AG04450 (cell line): ENCODE results near the gene TMEM240. TPM values are rescaled to one million over a fixed set of nuclear protein-coding genes. Genes with fewer than 3 reads are reported as not detected.
A peak's percentile ranks its signal among the peaks of the same experiment; 100 is the strongest.

ENCODE experiments used
- CTCF ChIA-PET: fragments of 300-600, 350-600 bp; formaldehyde crosslinking; extraction: SDS; loops from one replicate; lab custom pipeline; 2022; ENCODE audit warnings: antibody characterized with exemption, inconsistent platforms; lab: Charles Lee
- POLR2A ChIA-PET: fragments of 350-600 bp; formaldehyde crosslinking; extraction: SDS; loops from one replicate; lab custom pipeline; 2021; ENCODE audit warnings: antibody characterized with exemption, inconsistent platforms; lab: Yijun Ruan, JAX
- DNase-seq: peaks from one replicate; pipeline ENCODE4 v3.0.0-alpha.2; 2011; ENCODE audit warnings: low read depth, low spot score
- H3K27ac ChIP-seq: one replicate; pipeline ENCODE4 v1.5.1; 2012; ENCODE audit warnings: low read depth, low read length, control low read depth
- H3K27me3 ChIP-seq: one replicate; pipeline ENCODE4 v1.6.0; 2012; ENCODE audit warnings: low read length; ENCODE audit not compliant: control insufficient read depth, insufficient read depth
- H3K4me3 ChIP-seq: 2 replicates; pipeline ENCODE4 v1.5.1; 2011; ENCODE audit warnings: mild to moderate bottlenecking, low read depth, low read length, control low read depth
- H3K9me3 ChIP-seq: 2 replicates; pipeline ENCODE4 v1.5.1; 2012; ENCODE audit warnings: low read length; ENCODE audit not compliant: control insufficient read depth, insufficient read depth
- CTCF ChIP-seq: IDR thresholded peaks from 2 replicates; pipeline ENCODE4 v1.5.1; 2011; ENCODE audit warnings: low read depth, low read length, control low read depth, inconsistent platforms
- polyA plus RNA-seq: library from polyadenylated mRNA; depleted of rRNA; stranded (reverse); fragments of >200 nt; gene quantifications from 2 replicates; pipeline ENCODE4 v1.2.3, GENCODE V29; 2011

The TMEM240 gene
- polyA plus RNA-seq, 1 experiment: 5.1 TPM

GRCh38 chr1:1547476-1547875 lies 7.1 kb upstream of the TMEM240 start:
- H3K27ac ChIP-seq: no peak overlapping the region
- DNase-seq: no peak
- no peaks in the 10 kb centered on the region; the same call in 1 of the 2 replicates for H3K9me3 ChIP-seq
- ChIA-PET POLR2A (interaction anchor here (0.8 kb wide), 1 partner anchor 12 kb away, joined by 5 read pairs; no protein-coding TSS in a partner anchor), CTCF (no interaction called here)
- no peaks in the 10 kb centered on the region for H3K27me3 ChIP-seq
- H3K4me3 ChIP-seq: no peak overlapping the region
- no peak for TF ChIP-seq CTCF

- POLR2A ChIA-PET: interaction anchor here (0.7 kb wide), 1 partner anchor 15 kb away, joined by 15 read pairs; no protein-coding TSS in a partner anchor
- Histone ChIP-seq H3K27me3 (no peaks in the 10 kb centered on the region), H3K27ac (no peak overlapping the region), H3K9me3 (no peaks in the 10 kb centered on the region; the same call in 1 of the 2 replicates), H3K4me3 (no peak overlapping the region)
- TF ChIP-seq CTCF: no peak
- CTCF ChIA-PET: no interaction called here
- no peak for DNase-seq
Observed at GRCh38 chr1:1547011-1547410, 6.6 kb upstream of the TMEM240 start.

- TF ChIP-seq CTCF: no peak
- CTCF ChIA-PET: no interaction called here
- POLR2A ChIA-PET: no interaction called here
- H3K4me3 ChIP-seq: no peak overlapping the region
- no peaks in the 10 kb centered on the region for H3K27me3 ChIP-seq
- H3K9me3 ChIP-seq: no peaks in the 10 kb centered on the region; the same call in 1 of the 2 replicates
- DNase-seq: no peak
- H3K27ac ChIP-seq: peak overlapping the region; percentile 47
Observed at GRCh38 chr1:1545946-1546737, 5.7 kb upstream of the TMEM240 start.

- H3K27ac ChIP-seq: no peak overlapping the region
- POLR2A ChIA-PET: no interaction called here
Observed at GRCh38 chr1:1544544-1544943, 4.1 kb upstream of the TMEM240 start.

More at GRCh38 chr1:1544544-1544943, 4.1 kb upstream of the TMEM240 start:
- H3K27me3 ChIP-seq: no peaks in the 10 kb centered on the region
- no peak for TF ChIP-seq CTCF
- no peaks in the 10 kb centered on the region; the same call in 1 of the 2 replicates for H3K9me3 ChIP-seq
- H3K4me3 ChIP-seq: no peak overlapping the region
- DNase-seq: no peak
- CTCF ChIA-PET: no interaction called here
